HEK293 (cell line): ENCODE measurements around the gene IL16.

Source experiments
- CTCF ChIP-seq: fragments of 450-650 bp; formaldehyde crosslinking; IDR thresholded peaks from 2 replicates; pipeline ENCODE4 v1.5.1; 2016; ENCODE audit warnings: missing biosample characterization, missing genetic modification characterization
- ELK4 ChIP-seq: IDR thresholded peaks from 2 replicates; pipeline ENCODE4 v1.6.1; 2011; ENCODE audit warnings: mild to moderate bottlenecking, low read depth, low read length, borderline replicate concordance
- HOXC10 ChIP-seq: sonication (generic); formaldehyde crosslinking; IDR thresholded peaks from 2 replicates; pipeline ENCODE4 v1.8.1; 2023; ENCODE audit warnings: mild to moderate bottlenecking, missing genetic modification reagents
- HOXD13 ChIP-seq: sonication (generic); formaldehyde crosslinking; IDR thresholded peaks from 2 replicates; pipeline ENCODE4 v1.8.0; 2022; ENCODE audit warnings: missing genetic modification reagents, borderline replicate concordance
- INSM2 ChIP-seq: fragments of 450-650 bp; formaldehyde crosslinking; IDR thresholded peaks from 2 replicates; pipeline ENCODE4 v1.5.1; 2016; ENCODE audit warnings: missing biosample characterization, missing genetic modification characterization
- KLF1 ChIP-seq: fragments of 450-650 bp; formaldehyde crosslinking; IDR thresholded peaks from 2 replicates; pipeline ENCODE4 v1.5.1; 2016; ENCODE audit warnings: missing biosample characterization, missing genetic modification characterization
- KLF16 ChIP-seq: fragments of 450-650 bp; formaldehyde crosslinking; IDR thresholded peaks from 2 replicates; pipeline ENCODE4 v1.5.1; 2017; ENCODE audit warnings: missing biosample characterization, missing genetic modification characterization
- KLF17 ChIP-seq: fragments of 450-650 bp; formaldehyde crosslinking; IDR thresholded peaks from 2 replicates; pipeline ENCODE4 v1.5.1; 2016; ENCODE audit warnings: missing biosample characterization, missing genetic modification characterization
- MYNN ChIP-seq: fragments of 450-650 bp; formaldehyde crosslinking; IDR thresholded peaks from 2 replicates; pipeline ENCODE4 v1.5.1; 2016; ENCODE audit warnings: missing biosample characterization, missing genetic modification characterization, borderline replicate concordance
- OSR2 ChIP-seq: fragments of 450-650 bp; formaldehyde crosslinking; IDR thresholded peaks from 2 replicates; pipeline ENCODE4 v1.5.1; 2016; ENCODE audit warnings: missing biosample characterization, missing genetic modification characterization
- SP7 ChIP-seq: fragments of 450-650 bp; formaldehyde crosslinking; IDR thresholded peaks from 2 replicates; pipeline ENCODE4 v1.5.1; 2016; ENCODE audit warnings: missing biosample characterization, missing genetic modification characterization
- TCF7L2 ChIP-seq: IDR thresholded peaks from 2 replicates; pipeline ENCODE4 v1.6.1; 2011; ENCODE audit warnings: low read depth, mild to moderate bottlenecking, inconsistent platforms, low read length, moderate library complexity, borderline replicate concordance
- ZBTB11 ChIP-seq: fragments of 450-650 bp; formaldehyde crosslinking; conservative IDR thresholded peaks from 2 replicates; pipeline ENCODE4 v1.5.1; 2016; ENCODE audit warnings: low read depth, missing biosample characterization, missing genetic modification characterization
- ZBTB17 ChIP-seq: fragments of 450-650 bp; formaldehyde crosslinking; IDR thresholded peaks from 2 replicates; pipeline ENCODE4 v1.5.1; 2016; ENCODE audit warnings: missing biosample characterization, missing genetic modification characterization
- ZBTB21 ChIP-seq: fragments of 450-650 bp; formaldehyde crosslinking; IDR thresholded peaks from 2 replicates; pipeline ENCODE4 v1.5.1; 2017; ENCODE audit warnings: missing biosample characterization, missing genetic modification characterization
- ZBTB48 ChIP-seq: fragments of 450-650 bp; formaldehyde crosslinking; IDR thresholded peaks from 2 replicates; pipeline ENCODE4 v1.5.1; 2016; ENCODE audit warnings: missing biosample characterization, missing genetic modification characterization
- ZNF10 ChIP-seq: fragments of 450-650 bp; formaldehyde crosslinking; IDR thresholded peaks from 2 replicates; pipeline ENCODE4 v1.5.1; 2017; ENCODE audit warnings: missing biosample characterization, missing genetic modification characterization
- ZNF121 ChIP-seq: fragments of 450-650 bp; formaldehyde crosslinking; IDR thresholded peaks from 2 replicates; pipeline ENCODE4 v1.5.1; 2016; ENCODE audit warnings: missing biosample characterization, missing genetic modification characterization
- ZNF133 ChIP-seq: fragments of 450-650 bp; formaldehyde crosslinking; IDR thresholded peaks from 2 replicates; pipeline ENCODE4 v1.5.1; 2016; ENCODE audit warnings: missing biosample characterization, missing genetic modification characterization
- ZNF174 ChIP-seq: fragments of 450-650 bp; formaldehyde crosslinking; IDR thresholded peaks from 2 replicates; pipeline ENCODE4 v1.5.0; 2017; ENCODE audit warnings: missing biosample characterization, mild to moderate bottlenecking, missing genetic modification characterization
- ZNF175 ChIP-seq: fragments of 450-650 bp; formaldehyde crosslinking; IDR thresholded peaks from 2 replicates; pipeline ENCODE4 v1.5.1; 2016; ENCODE audit warnings: missing biosample characterization, missing genetic modification characterization
- ZNF18 ChIP-seq: fragments of 450-650 bp; formaldehyde crosslinking; IDR thresholded peaks from 2 replicates; pipeline ENCODE4 v1.5.1; 2016; ENCODE audit warnings: missing biosample characterization, missing genetic modification characterization
- ZNF184 ChIP-seq: fragments of 450-650 bp; IDR thresholded peaks from 2 replicates; pipeline ENCODE4 v1.5.1; 2018; ENCODE audit warnings: missing biosample characterization, mild to moderate bottlenecking, missing genetic modification characterization
- ZNF561 ChIP-seq: fragments of 450-650 bp; IDR thresholded peaks from 2 replicates; pipeline ENCODE4 v1.5.1; 2018; ENCODE audit warnings: missing biosample characterization, missing genetic modification characterization, borderline replicate concordance
- ZNF585B ChIP-seq: fragments of 450-650 bp; formaldehyde crosslinking; IDR thresholded peaks from 2 replicates; pipeline ENCODE4 v1.5.1; 2016; ENCODE audit warnings: missing biosample characterization, missing genetic modification characterization
- ZNF626 ChIP-seq: fragments of 450-650 bp; sonication (Bioruptor Pico); formaldehyde crosslinking; IDR thresholded peaks from 2 replicates; pipeline ENCODE4 v1.5.1; 2018; ENCODE audit warnings: missing biosample characterization, missing genetic modification characterization, inconsistent platforms
- ZNF704 ChIP-seq: fragments of 450-650 bp; formaldehyde crosslinking; IDR thresholded peaks from 2 replicates; pipeline ENCODE4 v1.5.1; 2016; ENCODE audit warnings: missing biosample characterization, missing genetic modification characterization
- ZSCAN30 ChIP-seq: fragments of 450-650 bp; IDR thresholded peaks from 2 replicates; pipeline ENCODE4 v1.5.1; 2018; ENCODE audit warnings: missing biosample characterization, mild to moderate bottlenecking, missing genetic modification characterization, moderate library complexity

Gene IL16

GRCh38 chr15:81323944-81324881, 127.5 kb downstream of the IL16 start, which contains the start of gene STARD5 (continued):
- TF ChIP-seq ZNF704 (tag by site-specific recombination) (no peak), HOXD13 (CRISPR knock-in tag) (no peak), INSM2 (tag by site-specific recombination) (0 out of 2 replicates have a peak, but pooled peaks have one; percentile 13), KLF16 (tag by site-specific recombination) (no peak), ZNF133 (tag by site-specific recombination) (no peak), ZNF184 (tag by site-specific recombination) (no peak), ZNF585B (tag by site-specific recombination) (no peak), KLF1 (tag by site-specific recombination) (peak; percentile 53; the same call in 1 of the 2 replicates), ZSCAN30 (tag by site-specific recombination) (no peak), OSR2 (tag by site-specific recombination) (no peak), ZNF561 (tag by site-specific recombination) (no peak), ZNF121 (tag by site-specific recombination) (no peak), MYNN (tag by site-specific recombination) (no peak), ZNF18 (tag by site-specific recombination) (no peak), ZNF174 (tag by site-specific recombination) (no peak), SP7 (no peak; the same call in 1 of the 2 replicates), ZNF175 (tag by site-specific recombination) (no peak), TCF7L2 (no peak), ZNF10 (tag by site-specific recombination) (no peak), HOXC10 (CRISPR knock-in tag) (no peak), ZBTB11 (tag by site-specific recombination) (no peak), ZBTB21 (tag by site-specific recombination) (no peak), ZBTB48 (tag by site-specific recombination) (no peak; the same call in 1 of the 2 replicates), ELK4 (no peak), CTCF (peak; percentile 26; the same call in 1 of the 2 replicates), KLF17 (peak; percentile 26; the same call in 1 of the 2 replicates), ZNF626 (no peak), ZBTB17 (tag by site-specific recombination) (peak; percentile 45)
